GM10248 (cell line): ENCODE data around the gene ARL5B.

Experiments
- CTCF ChIA-PET: fragments of 300-600 bp; sonication (Branson Sonifier 250); formaldehyde crosslinking; extraction: SDS; loops from one replicate; lab custom pipeline; 2021; ENCODE audit warnings: antibody characterized with exemption; lab: Yijun Ruan, JAX
- POLR2A ChIA-PET: fragments of 350-650 bp; sonication (Branson Sonifier 250); formaldehyde crosslinking; extraction: SDS; loops from one replicate; lab custom pipeline; 2020; ENCODE audit warnings: antibody characterized with exemption; lab: Yijun Ruan, JAX
- DNase-seq: peaks from one replicate; pipeline ENCODE4 v3.0.0; 2012; ENCODE audit errors: extremely low spot score
- CTCF ChIP-seq: IDR thresholded peaks from 2 replicates; pipeline ENCODE4 v1.5.1; 2012; ENCODE audit warnings: mild to moderate bottlenecking, low read depth; ENCODE audit errors: extremely low read depth, missing control alignments, control extremely low read depth

The ARL5B gene

GRCh38 chr10:18647945-18648344 lies 11.3 kb upstream of the ARL5B start:
- ChIA-PET CTCF (interaction anchor here (1.0 to 2.3 kb wide), 2 partner anchors 9 to 32 kb away, joined by 3 to 8 read pairs; no protein-coding TSS in a partner anchor), POLR2A (no interaction called here)
- no peak for TF ChIP-seq CTCF
- DNase-seq: no peak

GRCh38 chr10:18649364-18649959 lies 9.8 kb upstream of the ARL5B start:
- TF ChIP-seq CTCF: no peak
- POLR2A ChIA-PET: interaction anchor here (1.1 kb wide), 1 partner anchor 11 kb away, joined by 5 read pairs; no protein-coding TSS in a partner anchor
- CTCF ChIA-PET: interaction anchor here (2.3 kb wide), 1 partner anchor 10 kb away, joined by 8 read pairs; no protein-coding TSS in a partner anchor
- no peak for DNase-seq

GRCh38 chr10:18650404-18650997 lies 8.7 kb upstream of the ARL5B start:
- no peak for TF ChIP-seq CTCF
- POLR2A ChIA-PET: interaction anchor here (1.1 kb wide), 1 partner anchor 10 kb away, joined by 5 read pairs; no protein-coding TSS in a partner anchor
- CTCF ChIA-PET: interaction anchor here (2.3 kb wide), 1 partner anchor 11 kb away, joined by 8 read pairs; no protein-coding TSS in a partner anchor
- no peak for DNase-seq

GRCh38 chr10:18651324-18652007 lies 7.8 kb upstream of the ARL5B start, which contains the start of gene NSUN6:
TSS of gene NSUN6 (minus strand) at chr10:18651587. CDS start at chr10:18651203, 384 bp downstream.
- CTCF ChIA-PET: no interaction called here
- DNase-seq: peak; percentile 86
- TF ChIP-seq CTCF: no peak
- POLR2A ChIA-PET: no interaction called here

- TF ChIP-seq CTCF: no peak
- ChIA-PET POLR2A (no interaction called here), CTCF (interaction anchor here (1.2 to 1.3 kb wide), 2 partner anchors 11 to 13 kb away, joined by 3 to 4 read pairs; no protein-coding TSS in a partner anchor)
- no peak for DNase-seq
These were observed 6.1 kb upstream of the ARL5B start for GRCh38 chr10:18653112-18653511.

GRCh38 chr10:18656724-18657123 lies 2.5 kb upstream of the ARL5B start:
- DNase-seq: no peak
- no peak for TF ChIP-seq CTCF
- ChIA-PET CTCF (no interaction called here), POLR2A (no interaction called here)
